NB4 (cell line): ENCODE measurements around the gene KCTD5.

Source experiments
- DNase-seq: peaks from one replicate; pipeline ENCODE4 v3.0.0; 2010; ENCODE audit warnings: low read depth
- H3K4me3 ChIP-seq: one replicate; pipeline ENCODE4 v1.5.1; 2011; ENCODE audit warnings: mild to moderate bottlenecking, low read depth, low read length, moderate library complexity
- CTCF ChIP-seq: IDR thresholded peaks from one replicate; pipeline ENCODE4 v1.5.1; 2012; ENCODE audit warnings: low read depth, low read length
- MAX ChIP-seq: IDR thresholded peaks from 2 replicates; pipeline ENCODE4 v1.6.1; 2011; ENCODE audit warnings: low read depth, low read length
- MYC ChIP-seq: IDR thresholded peaks from 2 replicates; pipeline ENCODE4 v1.6.1; 2011; ENCODE audit warnings: low read depth, low read length
- POLR2A ChIP-seq: IDR thresholded peaks from 2 replicates; pipeline ENCODE4 v1.6.1; 2011; ENCODE audit warnings: mild to moderate bottlenecking; ENCODE audit not compliant: insufficient read length; ENCODE audit errors: extremely low read depth

KCTD5 gene

GRCh38 chr16:2702871-2703745, 20.8 kb downstream of the KCTD5 start:
- no peak for DNase-seq
- no peak overlapping the region for H3K4me3 ChIP-seq
- TF ChIP-seq POLR2A (no peak), MAX (no peak), CTCF (no peak), MYC (no peak)

GRCh38 chr16:2704166-2704982, 22.1 kb downstream of the KCTD5 start:
- no peak overlapping the region for H3K4me3 ChIP-seq
- TF ChIP-seq CTCF (no peak), POLR2A (no peak), MAX (no peak), MYC (no peak)
- DNase-seq, result no peak

GRCh38 chr16:2704983-2705275, 22.6 kb downstream of the KCTD5 start:
- no peak overlapping the region for H3K4me3 ChIP-seq
- DNase-seq, result no peak
- no peak for TF ChIP-seq MYC
- TF ChIP-seq POLR2A, result no peak
- TF ChIP-seq MAX, result no peak
- no peak for TF ChIP-seq CTCF

- no peak overlapping the region for H3K4me3 ChIP-seq
- DNase-seq, result no peak
- TF ChIP-seq POLR2A (no peak), MYC (no peak), MAX (no peak), CTCF (no peak)
Observed at GRCh38 chr16:2705351-2705750, 23.0 kb downstream of the KCTD5 start.

GRCh38 chr16:2706085-2706484, 23.8 kb downstream of the KCTD5 start:
- no peak for TF ChIP-seq MAX
- H3K4me3 ChIP-seq, result no peak overlapping the region
- no peak for DNase-seq

- H3K4me3 ChIP-seq, result no peak overlapping the region
- TF ChIP-seq MYC (no peak), POLR2A (no peak), CTCF (no peak), MAX (no peak)
- DNase-seq, result no peak
Observed at GRCh38 chr16:2706611-2707311, 24.4 kb downstream of the KCTD5 start.
